HG02938 (cell line): ENCODE measurements around the gene ZNF787.

Experiments
- ATAC-seq: cut with Tn5 transposase; IDR thresholded peaks from one replicate; pipeline ENCODE4 v1.9.1; 2021; ENCODE audit warnings: mild to moderate bottlenecking, moderate library complexity; ENCODE audit not compliant: unreplicated experiment

The ZNF787 gene

GRCh38 chr19:56123266-56123891 is 2.3 kb upstream of the ZNF787 start:
- no peak for ATAC-seq

GRCh38 chr19:56120371-56121179 is 520 bp downstream of the ZNF787 start:
- ATAC-seq: peak; percentile 25

- ATAC-seq: no peak
Observed at GRCh38 chr19:56120002-56120370, 1.1 kb downstream of the ZNF787 start.

GRCh38 chr19:56119582-56119978 is 1.5 kb downstream of the ZNF787 start:
- no peak for ATAC-seq

- ATAC-seq: no peak
Observed at GRCh38 chr19:56118666-56119581, 2.2 kb downstream of the ZNF787 start.

GRCh38 chr19:56117889-56118288 is 3.2 kb downstream of the ZNF787 start:
- ATAC-seq: no peak

GRCh38 chr19:56117376-56117884 is 3.7 kb downstream of the ZNF787 start:
- ATAC-seq: no peak

- ATAC-seq: no peak
Observed at GRCh38 chr19:56116606-56117005, 4.5 kb downstream of the ZNF787 start.

GRCh38 chr19:56115490-56115889 is 5.6 kb downstream of the ZNF787 start:
- no peak for ATAC-seq

- ATAC-seq: no peak
Observed at GRCh38 chr19:56114778-56115110, 6.4 kb downstream of the ZNF787 start.

- no peak for ATAC-seq
Observed at GRCh38 chr19:56114051-56114777, 6.9 kb downstream of the ZNF787 start.

GRCh38 chr19:56113074-56113632 is 7.9 kb downstream of the ZNF787 start:
- no peak for ATAC-seq

GRCh38 chr19:56112313-56112709 is 8.8 kb downstream of the ZNF787 start:
- ATAC-seq: no peak

- ATAC-seq: no peak
Observed at GRCh38 chr19:56111601-56112312, 9.3 kb downstream of the ZNF787 start.

- no peak for ATAC-seq
Observed at GRCh38 chr19:56110515-56111448, 10.3 kb downstream of the ZNF787 start.

GRCh38 chr19:56109226-56109625 is 11.9 kb downstream of the ZNF787 start:
- ATAC-seq: no peak

- no peak for ATAC-seq
Observed at GRCh38 chr19:56108447-56109195, 12.5 kb downstream of the ZNF787 start.
